Stimulated activated CD4-positive, alpha-beta T cell treated with anti-CD3 and anti-CD28 coated beads, Interleukin-12 subunit alpha, Interleukin-12 subunit beta, amount 100 ng/mL, for 4 hours (primary cell): ENCODE data around the gene PRKRA.
A peak's percentile ranks its signal among the peaks of the same experiment; 100 is the strongest.
"Not testable (repeated sequence)": the region's sequence is repeated elsewhere in the genome, so short reads cannot be mapped to it uniquely, and the experiment has no call there.

Experiments
- DNase-seq: peaks from one replicate; pipeline ENCODE4 v3.0.0-alpha.2; 2020

Gene PRKRA

DNA sequence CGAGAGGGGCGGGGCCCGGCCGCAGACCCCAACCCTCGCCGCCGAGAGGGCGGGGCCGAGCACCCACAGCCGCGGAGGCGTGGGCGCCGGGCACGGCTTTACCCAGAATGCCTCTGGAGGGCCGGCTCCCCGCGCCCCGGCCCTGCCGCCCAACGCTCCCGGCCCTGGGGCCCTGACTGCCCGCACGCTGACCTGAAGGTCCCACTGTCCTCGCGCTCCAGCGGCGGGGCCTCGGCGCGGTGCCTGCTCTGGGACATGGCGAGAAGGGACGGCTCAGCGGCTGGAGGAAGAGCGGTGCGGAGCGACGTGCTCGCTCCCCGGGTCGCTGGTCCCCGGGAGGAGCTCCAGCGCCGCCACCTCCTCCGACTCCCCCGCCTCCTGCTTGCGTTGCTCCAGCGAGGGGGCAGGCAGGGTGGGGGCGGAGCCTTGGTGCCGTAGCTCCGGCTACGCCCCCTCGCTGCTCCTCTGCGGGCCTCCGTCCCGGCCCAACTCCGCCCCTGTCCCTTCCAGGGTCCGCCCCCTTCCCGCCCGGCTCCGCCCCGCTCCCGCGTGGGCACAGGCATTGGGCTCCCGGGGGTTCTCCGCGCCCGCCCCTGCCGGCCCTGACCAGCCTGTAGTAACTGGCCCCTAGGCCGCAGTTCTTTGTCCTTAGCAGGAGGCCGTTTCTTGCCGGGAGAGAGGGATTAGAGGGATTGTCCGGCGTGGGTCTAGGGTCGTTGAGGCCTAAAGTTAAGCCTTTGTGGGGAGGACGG is at the start of gene PRKRA, which contains the start of gene PJVK:
Gene PRKRA (minus strand): TSS at position 402 of the 752 bp plus-strand sequence. CDS start 145 bp downstream, at position 257.
Gene PJVK (plus strand): TSS at position 605 of the 752 bp plus-strand sequence. CDS start 2,032 bp downstream, outside the sequence.
- peak; percentile 96 for DNase-seq

DNA sequence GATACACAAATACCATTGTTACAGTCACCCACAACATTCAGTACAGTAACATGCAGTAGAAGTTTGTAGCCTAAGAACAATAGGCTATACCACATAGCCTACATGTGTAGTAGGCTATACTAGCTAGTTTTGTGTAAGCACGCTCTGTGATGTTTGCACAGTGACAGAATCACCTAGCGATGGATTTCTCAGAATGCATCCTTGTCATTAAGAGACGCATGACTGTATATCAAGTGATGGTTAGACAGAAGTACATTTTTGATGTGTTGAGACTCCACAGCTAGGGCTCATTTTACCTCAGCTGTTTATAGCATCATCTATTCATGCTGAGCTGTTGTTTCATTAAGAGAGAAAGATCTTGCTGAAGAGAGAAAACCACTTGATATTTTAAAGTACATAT is 48.7 kb upstream of the PRKRA start:
- no peak for DNase-seq

DNA sequence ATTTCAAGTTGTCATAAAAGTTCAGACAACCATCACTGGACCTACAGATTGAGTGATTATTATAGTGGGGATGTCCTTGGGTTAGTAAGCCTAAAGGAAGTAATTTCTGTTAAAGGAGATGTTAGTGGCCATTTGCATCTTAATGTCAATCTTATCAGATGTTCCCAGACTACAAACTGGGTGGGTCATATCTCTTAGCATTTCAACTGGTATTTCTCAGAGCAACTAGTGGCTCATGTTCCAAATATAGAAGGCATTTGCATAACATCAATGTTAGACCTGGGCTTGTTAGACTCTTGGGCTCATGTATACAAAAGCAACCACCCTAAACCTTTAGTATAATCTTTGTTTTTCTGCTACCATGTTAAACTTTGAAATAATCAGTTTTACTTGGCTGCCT is 47.2 kb upstream of the PRKRA start:
- no peak for DNase-seq

DNA sequence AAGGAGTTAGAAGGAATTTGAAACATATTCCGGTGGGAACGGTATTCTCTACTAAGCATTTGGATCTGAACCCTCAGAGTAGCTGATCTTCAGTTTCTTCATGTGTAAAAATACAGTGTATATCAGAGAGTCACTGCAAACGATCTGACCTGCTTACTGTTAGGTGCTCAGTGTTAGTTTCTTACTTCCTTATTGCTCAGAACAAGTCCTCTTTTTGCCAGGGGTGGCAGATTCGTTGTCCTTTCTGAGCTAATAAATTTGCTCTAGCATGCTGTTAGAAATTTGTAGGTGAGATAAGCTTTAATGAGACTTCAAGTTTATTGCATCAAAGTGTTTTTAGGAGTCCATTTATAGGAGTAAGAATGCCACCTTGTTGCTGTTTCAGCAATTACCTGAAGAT is 45.1 kb upstream of the PRKRA start:
- DNase-seq, result no peak

DNA sequence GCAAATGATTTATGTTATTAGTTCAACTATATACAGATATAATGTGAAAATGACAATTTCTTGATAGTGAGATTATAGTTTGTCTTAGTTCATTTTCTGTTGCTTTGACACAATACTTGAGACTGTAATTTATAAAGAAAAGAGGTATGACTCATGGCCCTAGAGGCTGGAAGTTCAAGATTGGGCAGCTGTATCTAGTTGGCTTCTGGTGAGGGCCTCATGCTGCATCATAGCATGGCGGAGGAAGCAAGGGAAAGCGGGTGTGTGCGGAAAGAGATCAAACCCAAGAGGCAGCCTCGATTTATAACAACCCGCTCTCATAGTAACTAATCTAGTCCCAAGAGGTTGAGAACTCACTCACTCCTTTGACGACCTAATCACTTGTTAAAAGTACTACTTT is 40.6 kb upstream of the PRKRA start:
- no peak for DNase-seq

DNA sequence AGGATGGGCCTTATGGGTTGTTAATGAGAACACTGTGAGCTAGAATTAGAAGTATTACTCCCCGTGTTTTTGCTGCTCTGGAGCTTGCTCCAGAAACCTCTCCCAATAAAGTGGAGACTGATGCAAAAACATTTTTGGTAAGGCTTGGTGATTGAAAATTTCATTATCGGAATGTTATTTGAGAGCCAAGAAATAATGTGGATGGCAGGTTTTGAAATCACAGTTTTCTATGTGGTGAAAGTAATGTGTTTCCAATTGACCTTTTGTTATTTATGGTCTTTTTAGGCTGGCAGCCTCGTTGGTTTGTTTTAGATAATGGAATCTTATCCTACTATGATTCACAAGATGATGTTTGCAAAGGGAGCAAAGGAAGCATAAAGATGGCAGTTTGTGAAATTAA is 34.4 kb upstream of the PRKRA start:
- no peak for DNase-seq

DNA sequence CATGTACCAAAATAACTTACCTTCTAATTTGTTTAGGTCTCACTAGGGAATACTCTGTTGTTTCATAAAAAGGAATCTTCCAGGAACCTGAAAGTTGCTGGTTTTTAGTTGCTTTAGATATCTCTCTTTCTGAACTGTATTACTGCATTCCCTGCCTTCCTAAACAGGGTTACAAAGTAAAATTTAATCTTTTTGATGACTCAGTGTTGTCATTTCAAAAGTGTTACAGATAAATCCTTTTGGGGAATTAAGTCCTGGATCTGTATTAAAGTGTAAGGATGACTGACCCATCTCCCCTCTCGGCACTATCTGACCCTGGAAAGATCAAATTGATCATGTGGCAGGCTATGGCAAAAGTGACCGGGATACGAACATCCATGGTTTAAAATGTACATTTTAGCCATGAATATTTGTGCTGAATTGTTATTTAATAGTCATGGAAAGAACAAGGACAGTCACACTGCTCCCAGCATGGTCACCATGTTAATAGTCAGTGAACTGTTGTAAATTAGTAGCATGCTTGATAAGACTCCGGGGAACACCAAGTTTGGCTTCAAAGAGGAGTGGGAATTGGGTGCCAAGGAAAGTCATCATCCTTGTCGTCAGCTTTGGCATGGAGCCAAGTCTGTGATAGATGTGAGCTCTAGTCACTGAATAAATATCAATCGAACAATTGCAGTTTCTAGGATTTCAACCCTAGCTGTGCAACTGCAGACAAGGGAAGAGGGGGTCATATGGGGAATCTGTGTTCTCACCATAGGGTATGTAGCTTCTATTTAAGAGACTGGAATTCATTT is 33.5 kb upstream of the PRKRA start:
- DNase-seq, result no peak

DNA sequence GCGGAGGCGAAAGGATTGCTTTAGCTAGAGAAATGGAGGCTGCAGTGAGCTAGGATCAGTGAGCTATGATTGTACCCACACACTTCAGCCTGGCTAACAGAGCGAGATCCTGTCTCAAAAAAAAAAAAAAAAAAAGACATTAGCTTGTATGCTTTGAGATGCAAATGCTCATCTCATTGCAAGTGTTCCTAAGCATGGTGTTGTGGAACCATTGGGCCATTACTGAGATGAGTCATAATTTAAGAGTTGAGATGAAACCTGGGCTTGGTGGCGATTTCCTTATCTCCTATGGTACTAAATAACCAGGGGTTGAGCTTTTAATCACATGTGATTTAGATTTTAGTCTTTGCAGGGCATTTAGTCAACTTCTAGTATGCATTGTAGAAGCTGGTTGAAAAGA is 31.5 kb upstream of the PRKRA start:
- no peak for DNase-seq

DNA sequence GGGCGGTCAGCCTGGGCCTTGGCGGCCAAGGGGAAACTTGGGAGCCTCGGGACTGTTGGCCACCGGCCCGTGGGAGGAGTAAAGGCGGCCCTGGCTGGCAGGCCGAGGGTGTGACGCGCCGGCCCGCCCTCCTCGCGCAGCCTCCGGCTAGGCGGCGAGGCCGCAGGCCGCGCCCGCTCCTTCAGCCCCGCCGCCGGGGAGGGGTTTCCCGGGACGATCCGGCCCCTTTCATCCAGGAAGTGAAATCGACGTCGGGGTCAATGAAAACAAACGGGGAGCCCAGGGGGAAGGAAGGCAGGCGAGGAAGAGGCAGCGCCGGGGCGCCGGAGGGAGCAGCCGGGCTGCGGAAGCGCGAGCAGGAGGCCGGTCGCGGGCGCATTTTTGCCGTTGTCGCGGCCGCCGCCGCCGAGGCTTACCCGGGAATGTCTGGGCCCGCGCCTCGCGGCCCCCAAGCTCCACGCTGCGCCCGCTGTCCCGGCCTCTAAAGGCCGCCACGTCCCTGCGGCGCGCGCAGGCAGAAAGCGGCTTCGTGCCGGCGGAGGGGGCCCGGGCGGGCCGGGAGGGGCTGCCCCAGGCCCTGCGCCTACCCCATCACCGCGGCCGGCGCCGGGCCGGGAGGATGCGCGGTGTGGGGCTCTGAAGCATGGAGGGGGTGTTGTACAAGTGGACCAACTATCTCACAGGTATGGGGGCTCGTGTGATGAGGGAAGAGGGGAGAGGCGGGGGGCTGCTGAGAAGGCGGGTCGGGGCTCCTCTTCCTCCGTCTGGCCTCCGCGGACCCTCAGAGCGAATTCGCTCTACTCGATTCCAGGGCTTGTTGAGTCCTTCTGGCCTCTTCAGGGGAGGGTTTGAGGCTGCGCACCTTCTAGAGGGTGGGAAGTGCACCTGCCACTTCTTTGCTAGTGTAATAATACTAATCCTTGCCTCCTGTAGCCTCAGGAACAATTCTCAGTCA is 29.5 kb upstream of the PRKRA start, which contains the start of gene PLEKHA3:
Gene PLEKHA3 (plus strand): TSS at position 231 of the 955 bp plus-strand sequence. CDS start 413 bp downstream, at position 644.
- DNase-seq, result peak; percentile 69

DNA sequence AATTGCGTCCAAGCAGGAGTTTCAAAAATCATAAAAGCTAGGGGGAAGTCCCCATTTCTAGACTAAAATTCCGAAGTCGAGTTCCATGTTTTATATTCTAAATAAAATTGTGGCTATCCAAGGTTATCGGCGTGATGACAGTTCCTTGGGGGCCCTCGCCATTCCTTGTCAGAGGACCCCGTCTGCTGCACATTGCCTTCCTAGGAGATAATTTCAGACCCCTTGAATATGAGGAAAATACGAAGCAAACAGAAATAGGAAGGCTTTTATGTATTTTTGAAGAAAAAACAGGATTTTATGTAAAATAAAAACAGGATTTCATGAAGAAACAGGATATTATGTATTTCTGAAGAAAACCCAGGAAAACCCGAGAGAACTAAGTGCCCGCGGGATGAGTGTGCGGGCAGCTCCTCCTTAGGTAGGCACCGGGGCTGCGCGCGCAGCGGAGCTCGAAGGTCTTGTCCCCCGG is 28.8 kb upstream of the PRKRA start:
- DNase-seq, result no peak

DNA sequence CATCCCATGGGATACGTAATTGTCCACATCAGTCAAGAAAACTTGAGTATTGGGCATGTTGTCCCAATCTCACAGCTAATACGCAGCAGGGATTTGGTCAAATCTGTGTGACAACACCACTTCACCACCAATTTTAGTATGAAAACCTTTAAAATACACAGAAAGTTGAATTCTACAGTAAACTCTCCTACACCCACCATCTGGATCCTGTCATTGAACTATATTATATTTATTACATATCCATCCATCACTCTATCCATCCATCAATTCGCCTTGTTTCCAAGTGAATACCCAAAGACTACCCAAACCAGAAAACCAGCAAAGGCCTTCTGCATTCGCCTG is 28.3 kb upstream of the PRKRA start:
- DNase-seq, result no peak

DNA sequence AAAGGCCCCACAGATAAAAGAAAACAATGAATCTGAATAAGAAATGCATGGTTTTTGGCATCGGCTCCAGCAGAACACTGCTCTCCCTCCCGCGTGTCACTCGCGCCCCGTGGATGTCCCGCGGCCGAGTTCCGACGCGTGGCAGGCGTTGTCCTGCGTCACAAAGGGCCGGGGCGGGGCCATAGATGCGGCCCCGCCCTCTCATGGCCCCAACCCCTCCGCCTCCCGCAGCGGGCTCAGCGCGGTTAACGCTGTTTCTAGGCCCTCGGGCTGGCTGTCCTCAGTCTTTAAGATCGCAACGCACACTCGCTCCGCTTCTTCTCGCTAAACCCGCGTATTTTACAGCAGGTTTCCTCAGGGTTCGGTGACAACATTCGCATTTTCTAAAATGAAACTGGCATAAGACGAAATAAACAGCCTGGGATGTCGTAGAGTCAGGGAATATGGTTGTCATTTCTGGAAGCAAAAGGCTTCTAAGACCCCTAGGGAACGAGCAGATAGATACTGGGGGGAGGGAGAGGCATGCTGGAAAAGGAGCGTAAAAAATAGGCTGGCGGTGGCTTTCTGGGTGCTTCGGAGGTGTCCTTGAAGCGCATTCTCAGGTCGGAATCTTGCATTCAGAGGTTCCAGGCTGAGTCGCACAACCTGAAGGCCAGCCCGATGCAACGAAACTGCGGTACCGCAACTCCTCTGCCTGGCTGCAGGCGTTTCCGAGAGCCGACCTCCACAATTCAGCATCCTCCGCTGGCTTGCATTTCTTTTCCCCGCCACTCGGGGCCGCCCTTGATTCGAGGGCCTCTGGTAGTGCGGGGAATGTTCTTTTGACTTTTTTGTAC is 27.7 kb upstream of the PRKRA start, which contains the start of gene FKBP7:
Gene FKBP7 (minus strand): TSS at position 162 of the 836 bp plus-strand sequence. CDS start 101 bp downstream, at position 61.
- DNase-seq, result peak; percentile 76

DNA sequence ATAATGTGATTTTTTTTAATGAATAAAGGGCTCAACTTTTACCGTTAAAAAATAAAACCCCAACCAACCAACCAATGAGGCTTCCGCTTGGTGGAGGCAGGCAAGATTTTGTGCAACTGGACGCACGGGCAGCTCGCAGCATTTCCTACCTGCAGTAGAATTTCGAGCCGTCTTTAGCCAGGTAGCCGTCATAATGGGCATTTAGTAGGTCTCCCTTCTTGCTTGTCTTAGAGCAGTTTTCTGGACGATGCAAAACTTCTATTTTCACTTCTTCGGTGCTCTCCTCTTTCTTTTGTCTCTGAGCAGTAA is 27.1 kb upstream of the PRKRA start:
- no peak for DNase-seq

DNA sequence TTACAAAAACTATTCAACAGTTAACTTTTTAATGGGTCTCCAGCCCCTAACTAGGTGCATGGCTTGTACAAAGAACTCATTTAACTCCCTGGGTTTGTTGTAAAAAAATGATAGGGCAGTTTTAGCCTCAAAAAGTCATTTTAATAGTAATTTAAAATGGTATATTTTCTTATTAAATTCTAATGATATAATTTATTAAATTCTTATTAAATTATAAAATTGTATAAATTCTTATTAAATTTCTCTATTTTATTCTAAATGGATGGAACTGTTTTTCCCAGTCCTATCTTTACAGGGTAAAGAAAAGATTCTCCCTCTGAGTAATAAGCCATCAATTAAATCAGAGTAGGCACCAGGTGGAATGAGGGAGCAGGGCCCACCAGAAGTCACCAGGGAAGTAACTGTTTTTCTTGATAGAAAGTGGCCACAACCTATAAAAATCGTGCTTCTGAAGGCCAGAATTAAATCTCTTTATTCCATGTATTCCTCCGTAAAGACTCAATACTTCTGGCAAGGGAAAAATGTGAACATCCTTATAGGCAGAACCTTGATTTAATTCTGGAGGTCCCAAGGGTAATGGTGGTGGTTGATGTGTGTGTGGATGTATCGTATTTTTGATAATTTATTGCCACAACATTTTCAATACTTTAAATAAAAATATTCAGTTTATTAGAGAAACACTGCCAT is 26.6 kb upstream of the PRKRA start:
- no peak for DNase-seq

DNA sequence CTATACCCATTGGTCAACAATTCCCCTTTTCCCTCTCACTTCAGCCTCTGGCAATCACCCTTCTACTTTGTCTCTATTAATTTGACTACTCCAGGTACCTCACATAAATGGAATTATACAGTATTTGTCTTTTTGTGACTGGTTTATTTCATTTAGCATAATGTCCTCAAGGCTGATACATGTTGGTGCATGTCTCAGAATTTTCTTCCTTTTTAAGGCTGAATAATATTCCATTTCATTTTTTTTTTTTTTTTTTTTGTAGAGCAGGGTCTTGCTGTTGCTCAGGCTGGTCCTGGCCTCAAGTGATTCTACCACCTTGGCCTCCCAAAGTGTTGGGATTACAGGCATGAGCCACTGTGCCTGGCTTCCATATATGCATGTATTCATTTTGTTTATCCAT is 25.5 kb upstream of the PRKRA start:
- DNase-seq, result no peak

DNA sequence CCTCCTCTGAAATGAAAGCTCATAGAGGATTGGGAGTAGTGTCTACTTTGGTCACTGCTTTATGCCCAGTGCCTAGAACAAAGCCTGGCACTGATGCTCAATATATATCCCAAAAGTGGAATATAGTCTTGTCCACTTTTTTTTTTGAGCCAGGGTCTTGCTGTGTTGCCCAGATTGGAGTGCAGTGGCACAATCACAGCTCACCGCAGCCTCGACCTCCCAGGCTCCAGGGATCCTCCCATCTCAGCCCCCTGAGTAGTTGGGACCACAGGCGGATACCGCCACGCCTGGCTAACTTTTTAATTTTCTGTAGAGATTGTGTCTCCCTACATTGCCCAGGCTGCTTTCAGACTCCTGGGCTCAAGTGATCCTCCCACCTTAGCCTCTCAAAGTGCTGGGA is 23.6 kb upstream of the PRKRA start:
- no peak for DNase-seq

DNA sequence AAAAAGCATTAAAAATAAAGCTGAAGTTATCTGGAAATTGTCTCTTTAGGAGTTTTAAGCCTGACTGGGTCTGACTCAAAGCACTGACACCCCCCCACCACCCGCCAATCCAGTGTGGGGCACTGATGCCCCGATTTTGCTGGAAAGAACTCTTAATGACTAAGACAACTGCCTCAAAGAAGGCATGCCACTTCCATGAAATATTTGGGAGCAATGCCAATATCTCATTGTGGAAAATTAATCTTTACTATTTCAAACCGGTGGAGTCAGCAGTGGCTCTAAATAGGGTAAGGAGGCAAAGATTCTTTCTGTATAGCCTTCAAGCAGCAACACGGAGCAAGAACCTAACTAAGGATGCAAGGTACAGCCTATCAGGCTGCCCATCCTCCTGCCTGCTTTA is 23.0 kb upstream of the PRKRA start:
- no peak for DNase-seq

DNA sequence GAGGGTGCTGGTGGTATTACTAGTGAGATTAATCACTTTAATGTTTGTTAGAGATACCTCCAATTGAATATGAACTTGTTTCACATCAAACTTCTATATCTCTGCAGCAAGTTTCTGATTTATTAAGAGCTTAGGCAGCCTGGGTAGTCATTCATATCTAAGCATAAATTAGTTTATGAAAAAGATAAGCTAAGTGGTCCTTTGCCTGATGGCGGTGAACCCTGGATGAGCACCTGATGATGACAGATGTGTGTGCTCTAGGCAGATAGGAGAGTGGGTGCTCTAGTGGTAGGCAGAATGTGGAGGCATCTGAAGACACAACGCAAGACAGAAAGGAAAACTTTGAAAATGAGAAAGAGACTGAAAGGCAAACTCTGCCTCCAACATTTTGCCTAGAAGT is 22.4 kb upstream of the PRKRA start:
- DNase-seq, result no peak

DNA sequence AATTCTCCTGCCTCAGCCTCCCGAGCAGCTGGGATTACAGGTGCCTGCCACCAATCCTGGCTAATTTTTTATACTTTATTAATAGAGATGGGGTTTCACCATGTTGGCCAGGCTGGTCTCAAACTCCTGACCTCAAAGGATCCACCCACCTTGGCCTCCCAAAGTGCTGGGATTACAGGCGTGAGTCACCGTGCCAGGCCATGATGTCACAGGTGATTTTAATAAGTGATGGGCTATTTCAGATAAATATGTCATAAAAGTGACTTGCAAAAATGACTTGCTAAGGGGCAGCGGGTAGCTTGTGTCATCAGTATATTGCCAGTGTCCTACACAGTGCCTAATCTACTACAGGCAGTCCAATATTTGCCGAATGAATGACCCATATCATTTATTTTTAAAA is 20.3 kb upstream of the PRKRA start:
- DNase-seq, result not testable (repeated sequence)

DNA sequence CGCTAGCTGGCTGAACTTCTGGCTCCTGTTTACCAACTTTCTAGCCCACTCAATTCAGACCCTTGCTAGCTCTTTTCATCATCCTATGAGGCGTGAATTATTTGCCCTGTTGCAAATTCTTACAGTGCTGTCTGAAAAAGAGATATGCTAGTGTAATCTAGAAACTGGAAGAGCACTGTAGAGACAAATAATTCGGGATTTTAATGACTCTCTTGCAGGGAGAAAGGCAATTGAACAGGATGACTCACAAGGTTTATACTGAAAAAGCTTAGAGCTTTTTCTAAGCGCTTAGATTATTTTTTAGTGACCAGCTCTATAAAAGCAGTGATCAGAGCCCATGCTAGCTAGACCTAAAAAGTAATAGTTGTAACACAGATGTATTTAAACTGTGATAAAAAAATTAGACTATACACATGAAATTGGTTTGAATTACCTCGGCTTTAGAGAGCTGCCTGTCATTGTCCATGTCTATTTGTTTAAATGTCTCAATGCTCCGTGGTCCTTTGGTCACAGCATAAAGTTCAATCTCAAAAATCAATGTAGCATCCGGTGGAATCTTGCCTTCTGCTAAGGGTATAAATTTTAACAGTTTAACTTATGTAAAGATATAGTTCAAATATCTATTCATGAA is 18.4 kb upstream of the PRKRA start:
- no peak for DNase-seq

DNA sequence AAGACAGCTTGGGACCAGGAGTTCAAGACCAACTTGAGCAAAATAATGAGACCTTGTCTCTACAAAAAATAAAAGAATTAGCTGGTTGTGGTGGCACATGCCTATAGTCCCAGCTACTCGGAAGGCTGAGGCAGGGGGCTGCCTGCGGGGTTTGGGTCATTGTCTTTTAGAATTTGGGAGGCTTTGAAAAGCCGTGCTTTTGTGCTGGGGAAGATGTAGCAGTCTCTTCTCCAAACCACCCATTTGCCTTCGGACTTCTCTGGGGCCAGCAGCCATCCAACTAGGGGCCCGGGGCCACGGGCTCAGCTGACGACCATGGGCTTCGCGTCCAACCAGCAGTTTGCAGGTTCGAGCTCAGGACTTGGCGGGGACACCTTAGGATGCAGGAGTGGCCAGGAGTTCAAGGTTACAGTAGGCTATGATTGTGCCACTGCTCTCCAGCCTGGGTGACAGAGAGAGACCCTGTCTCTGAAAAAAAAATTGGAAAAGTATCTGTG is 6.5 kb upstream of the PRKRA start:
- DNase-seq, result no peak
